CD4-positive, alpha-beta T cell treated with Interleukin-15 for 4 hours (primary cell): ENCODE results near the gene RAMP2.
A peak's percentile ranks its signal among the peaks of the same experiment; 100 is the strongest.
"Not testable (repeated sequence)": the region's sequence is repeated elsewhere in the genome, so short reads cannot be mapped to it uniquely, and the experiment has no call there.

Experiments
- DNase-seq: peaks from one replicate; pipeline ENCODE4 v3.0.0-alpha.2; 2020; ENCODE audit warnings: low spot score

RAMP2 gene

GRCh38 chr17:42760652-42761581 lies at the start of gene RAMP2:
Gene RAMP2, plus strand, starts transcription at chr17:42761227. Its CDS starts 35 bp downstream, at chr17:42761262.
- DNase-seq: no peak

GRCh38 chr17:42720996-42721583 lies 39.9 kb upstream of the RAMP2 start:
- peak; percentile 63 for DNase-seq

GRCh38 chr17:42723636-42724035 lies 37.4 kb upstream of the RAMP2 start:
- no peak for DNase-seq

- DNase-seq: no peak
Observed at GRCh38 chr17:42725143-42725542, 35.9 kb upstream of the RAMP2 start.

- DNase-seq: no peak
Observed at GRCh38 chr17:42740699-42741098, 20.3 kb upstream of the RAMP2 start.

- DNase-seq: not testable (repeated sequence)
Observed at GRCh38 chr17:42742916-42743315, 18.1 kb upstream of the RAMP2 start.

GRCh38 chr17:42743595-42744282 lies 17.3 kb upstream of the RAMP2 start:
- no peak for DNase-seq

GRCh38 chr17:42744283-42744805 lies 16.7 kb upstream of the RAMP2 start:
- peak; percentile 64 for DNase-seq

- DNase-seq: peak; percentile 93
Observed at GRCh38 chr17:42744806-42745617, 16.0 kb upstream of the RAMP2 start, which contains the start of gene EZH1. Gene EZH1, minus strand, starts transcription at chr17:42745040. Its CDS starts 16,099 bp downstream, at chr17:42728941.

GRCh38 chr17:42748202-42748907 lies 12.7 kb upstream of the RAMP2 start:
- no peak for DNase-seq

GRCh38 chr17:42748908-42749798 lies 11.9 kb upstream of the RAMP2 start:
- DNase-seq: no peak

GRCh38 chr17:42750739-42751344 lies 10.2 kb upstream of the RAMP2 start:
- DNase-seq: no peak

- DNase-seq: no peak
Observed at GRCh38 chr17:42751628-42752027, 9.4 kb upstream of the RAMP2 start.

- no peak for DNase-seq
Observed at GRCh38 chr17:42754782-42755181, 6.2 kb upstream of the RAMP2 start.

GRCh38 chr17:42759982-42760651 lies 910 bp upstream of the RAMP2 start:
- no peak for DNase-seq

- no peak for DNase-seq
Observed at GRCh38 chr17:42761638-42762037, 611 bp downstream of the RAMP2 start.

GRCh38 chr17:42766124-42766523 lies 5.1 kb downstream of the RAMP2 start:
- DNase-seq: no peak

GRCh38 chr17:42767512-42767911 lies 6.5 kb downstream of the RAMP2 start:
- no peak for DNase-seq

GRCh38 chr17:42768006-42768405 lies 7.0 kb downstream of the RAMP2 start:
- not testable (repeated sequence) for DNase-seq
